Lung microvascular endothelial cell (primary cell): Measurements from ENCODE around the gene PAQR5. TPM values are rescaled to one million over a fixed set of nuclear protein-coding genes. Genes with fewer than 3 reads are reported as not detected.
"Not testable (repeated sequence)": the region's sequence is repeated elsewhere in the genome, so short reads cannot be mapped to it uniquely, and the experiment has no call there.

Experiments
- DNase-seq, 2 donors: peaks; one replicate each; pipeline versions ENCODE4 v3.0.0 to v3.0.0-alpha.2; 2010; ENCODE audit warnings: low read depth in 2 of 2
- total RNA-seq: library from RNA; depleted of rRNA; stranded (reverse); fragments of >200 nt; gene quantifications from 2 replicates; pipeline ENCODE4 v1.2.1, GENCODE V29; 2014

The PAQR5 gene
- total RNA-seq, 1 donor from 2014 or later, result not detected

- DNase-seq, result no peak
Measured at GRCh38 chr15:69351333-69351732, 52.6 kb downstream of the PAQR5 start.

GRCh38 chr15:69351884-69352283 is 53.2 kb downstream of the PAQR5 start:
- DNase-seq, result no peak

- DNase-seq, result no peak
Measured at GRCh38 chr15:69357773-69358771, 59.4 kb downstream of the PAQR5 start.

- no peak for DNase-seq
Measured at GRCh38 chr15:69358850-69359249, 60.1 kb downstream of the PAQR5 start.

- no peak for DNase-seq
Measured at GRCh38 chr15:69359722-69360121, 61.0 kb downstream of the PAQR5 start.

GRCh38 chr15:69360642-69361041 is 61.9 kb downstream of the PAQR5 start:
- DNase-seq, result no peak

- DNase-seq, result no peak
Measured at GRCh38 chr15:69367236-69367635, 68.5 kb downstream of the PAQR5 start.

- no peak for DNase-seq
Measured at GRCh38 chr15:69369631-69370030, 70.9 kb downstream of the PAQR5 start.

GRCh38 chr15:69373406-69373805 is 74.7 kb downstream of the PAQR5 start:
- no peak for DNase-seq

- DNase-seq, result no peak
Measured at GRCh38 chr15:69375151-69375790, 76.6 kb downstream of the PAQR5 start.

GRCh38 chr15:69377216-69377970 is 78.7 kb downstream of the PAQR5 start:
- no peak for DNase-seq

- DNase-seq, result peak; percentile 14 to 23
Measured at GRCh38 chr15:69380100-69380725, 81.5 kb downstream of the PAQR5 start.

GRCh38 chr15:69380726-69381105 is 82.0 kb downstream of the PAQR5 start:
- DNase-seq, result no peak

- DNase-seq, result not testable (repeated sequence)
Measured at GRCh38 chr15:69382176-69382575, 83.5 kb downstream of the PAQR5 start.

GRCh38 chr15:69384066-69384465 is 85.4 kb downstream of the PAQR5 start:
- DNase-seq, result not testable (repeated sequence)

- DNase-seq, result no peak
Measured at GRCh38 chr15:69384626-69385598, 86.2 kb downstream of the PAQR5 start.

GRCh38 chr15:69385831-69386230 is 87.1 kb downstream of the PAQR5 start:
- DNase-seq, result no peak

GRCh38 chr15:69386284-69386683 is 87.6 kb downstream of the PAQR5 start:
- no peak for DNase-seq

- DNase-seq, result no peak
Measured at GRCh38 chr15:69388260-69388705, 89.6 kb downstream of the PAQR5 start.

- no peak for DNase-seq
Measured at GRCh38 chr15:69389426-69389825, 90.7 kb downstream of the PAQR5 start.
